Measurements from ENCODE around the gene CLEC4C.
"Not testable (repeated sequence)": the region's sequence is repeated elsewhere in the genome, so short reads cannot be mapped to it uniquely, and the experiment has no call there.

The CLEC4C gene

GRCh38 chr12:7747246-7747645 is at the start of gene CLEC4C:
Gene CLEC4C (minus strand): TSS chr12:7747375. CDS start chr12:7747348, 27 bp downstream.
- no peak for DNase-seq

GRCh38 chr12:7793211-7793610 is 46.0 kb upstream of the CLEC4C start:
- DNase-seq: no peak

DNA sequence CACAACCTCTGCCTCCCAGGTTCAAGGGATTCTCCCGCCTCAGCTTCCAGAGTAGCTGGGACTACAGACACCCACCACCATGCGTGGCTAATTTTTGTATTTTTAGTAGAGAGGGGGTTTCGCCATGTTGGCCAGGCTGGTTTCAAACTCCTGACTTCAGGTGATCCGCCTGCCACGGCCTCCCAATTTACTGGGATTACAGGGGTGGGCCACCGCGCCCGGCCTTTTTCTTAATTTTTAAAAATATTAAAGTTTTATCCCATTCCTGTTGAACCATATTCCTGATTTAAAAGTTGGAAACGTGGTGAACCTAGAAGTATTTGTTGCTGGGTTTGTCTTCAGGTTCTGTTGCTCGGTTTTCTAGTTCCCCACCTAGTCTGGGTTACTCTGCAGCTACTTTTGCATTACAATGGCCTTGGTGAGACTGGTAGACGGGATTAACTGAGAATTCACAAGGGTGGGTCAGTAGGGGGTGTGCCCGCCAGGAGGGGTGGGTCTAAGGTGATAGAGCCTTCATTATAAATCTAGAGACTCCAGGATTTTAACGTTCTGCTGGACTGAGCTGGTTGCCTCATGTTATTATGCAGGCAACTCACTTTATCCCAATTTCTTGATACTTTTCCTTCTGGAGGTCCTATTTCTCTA is 41.8 kb upstream of the CLEC4C start, which contains the start of gene NANOG:
NANOG (plus strand) TSS at position 519 of the 645 bp plus-strand sequence. CDS start 213 bp downstream, outside the sequence.
- DNase-seq: not testable (repeated sequence)

GRCh38 chr12:7788294-7788660 is 41.1 kb upstream of the CLEC4C start:
- no peak for DNase-seq

DNA sequence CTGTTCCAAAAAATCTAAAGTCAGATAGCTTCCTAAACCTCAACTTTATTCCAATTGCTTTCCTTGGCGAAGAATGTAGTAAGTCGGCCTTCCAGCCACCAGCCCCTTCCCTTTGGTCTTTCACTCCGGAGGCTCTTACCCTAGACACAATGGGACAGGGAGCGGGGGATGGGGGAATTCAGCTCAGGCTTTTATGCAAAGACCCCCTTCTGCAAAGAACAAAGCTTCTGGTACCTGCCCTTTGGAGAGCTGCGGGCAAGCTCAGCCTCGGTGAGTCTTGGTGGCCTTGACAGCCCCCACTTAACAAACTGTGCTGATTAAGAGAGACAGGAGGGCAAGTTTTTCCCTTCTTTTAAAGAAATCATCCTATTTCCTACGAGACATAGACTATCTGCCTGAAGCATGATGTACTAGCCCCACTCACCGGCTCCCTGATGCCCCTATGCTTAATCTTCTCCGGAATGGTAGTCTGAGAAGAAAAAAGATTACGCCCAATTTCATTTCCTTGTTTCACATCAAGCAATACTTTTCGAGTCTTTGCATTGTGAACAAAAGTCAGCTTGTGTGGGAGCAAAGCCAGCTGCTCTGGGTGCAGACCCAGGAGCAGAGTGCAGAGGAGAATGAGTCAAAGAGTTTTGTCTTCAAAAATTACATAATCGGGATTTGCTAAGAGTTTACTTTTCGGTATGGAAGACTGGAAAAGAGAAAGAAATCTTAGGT is 40.6 kb upstream of the CLEC4C start:
- DNase-seq: no peak

- DNase-seq: no peak
These were observed 37.5 kb upstream of the CLEC4C start for GRCh38 chr12:7784701-7785100.

GRCh38 chr12:7783433-7783832 is 36.3 kb upstream of the CLEC4C start:
- not testable (repeated sequence) for DNase-seq

DNA sequence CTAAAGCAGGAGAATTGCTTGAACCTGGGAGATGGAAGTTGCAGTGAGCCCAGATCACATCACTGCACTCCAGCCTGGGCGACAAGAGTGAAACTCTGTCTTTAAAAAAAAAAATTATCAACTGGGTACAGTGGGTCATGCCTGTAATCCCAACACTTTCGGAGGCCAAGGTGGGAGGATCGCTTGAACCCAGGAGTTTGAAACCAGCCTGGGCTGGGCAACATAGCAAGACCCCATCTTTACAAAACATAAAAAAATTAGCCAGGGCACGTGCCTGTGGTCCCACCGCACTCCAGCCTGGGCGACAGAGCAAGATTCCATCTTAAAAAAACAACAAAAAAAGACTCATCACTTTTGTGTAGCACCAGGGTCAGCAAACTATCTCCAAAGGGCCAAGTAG is 34.9 kb upstream of the CLEC4C start:
- DNase-seq: no peak

GRCh38 chr12:7781274-7781673 is 34.1 kb upstream of the CLEC4C start:
- DNase-seq: no peak

GRCh38 chr12:7769999-7770398 is 22.8 kb upstream of the CLEC4C start:
- DNase-seq: no peak

- DNase-seq: no peak
These were observed 11.6 kb upstream of the CLEC4C start for GRCh38 chr12:7758766-7759140.

GRCh38 chr12:7756993-7757392 is 9.8 kb upstream of the CLEC4C start:
- DNase-seq: no peak

DNA sequence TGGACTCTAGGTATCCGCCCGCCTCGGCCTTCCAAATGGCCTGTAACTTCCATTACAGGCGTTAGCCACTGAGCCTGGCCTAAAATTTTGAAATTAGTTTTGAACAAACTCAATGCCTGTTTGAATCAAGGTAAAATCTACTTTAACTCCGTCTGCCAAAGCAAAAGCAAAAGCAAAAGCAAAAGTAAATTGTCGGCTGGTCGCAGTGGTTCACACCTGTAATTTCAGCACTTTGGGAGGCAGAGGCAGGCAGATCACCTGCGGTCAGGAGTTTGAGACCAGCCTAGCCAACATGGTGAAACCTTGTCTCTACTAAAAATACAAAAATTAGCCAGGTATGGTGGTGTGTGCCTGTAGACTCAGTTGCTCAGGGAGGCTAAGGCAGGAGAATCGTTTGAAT is 8.5 kb upstream of the CLEC4C start:
- peak in 1 of 2 experiments; percentile 17 for DNase-seq

DNA sequence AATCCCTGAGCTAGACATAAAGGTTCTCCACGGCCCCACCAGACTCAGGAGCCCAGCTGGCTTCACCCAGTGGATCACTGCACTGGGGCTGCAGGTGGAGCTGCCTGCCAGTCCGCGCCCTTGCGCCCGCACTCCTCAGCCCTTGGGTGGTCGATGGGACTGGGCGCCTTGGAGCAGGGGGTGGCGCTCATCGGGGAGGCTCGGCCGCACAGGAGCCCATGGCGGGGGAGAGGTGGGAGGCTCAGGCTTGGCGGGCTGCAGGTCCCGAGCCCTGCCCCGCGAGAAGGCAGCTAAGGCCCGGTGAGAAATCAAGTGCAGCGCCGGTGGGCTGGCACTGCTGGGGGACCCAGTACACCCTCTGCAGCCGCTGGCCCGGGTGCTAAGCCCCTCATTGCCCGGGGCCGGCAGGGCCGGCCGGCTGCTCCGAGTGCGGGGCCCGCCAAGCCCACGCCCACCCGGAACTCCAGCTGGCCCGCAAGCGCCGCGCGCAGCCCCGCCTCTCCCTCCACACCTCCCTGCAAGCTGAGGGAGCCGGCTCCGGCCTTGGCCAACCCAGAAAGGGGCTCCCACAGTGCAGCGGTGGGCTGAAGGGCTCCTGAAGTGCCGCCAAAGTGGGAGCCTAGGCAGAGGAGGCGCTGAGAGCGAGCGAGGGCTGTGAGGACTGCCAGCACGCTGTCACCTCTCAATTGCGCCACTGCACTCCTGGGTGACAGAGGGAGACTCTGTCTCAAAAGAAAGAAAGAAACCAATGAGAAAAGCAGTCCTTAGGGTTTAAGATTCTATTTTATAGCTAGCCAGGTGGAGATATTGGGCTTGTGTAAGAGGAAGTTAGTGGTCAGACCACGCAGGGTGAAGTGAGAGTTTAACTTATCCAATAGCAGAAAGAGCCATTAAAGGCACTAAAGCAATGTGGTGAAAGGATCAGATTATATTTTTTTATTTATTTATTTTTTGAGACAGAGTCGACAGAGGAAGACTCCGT is 5.1 kb upstream of the CLEC4C start:
- not testable (repeated sequence) for DNase-seq

- DNase-seq: no peak
These were observed 4.2 kb upstream of the CLEC4C start for GRCh38 chr12:7751394-7751793.

DNA sequence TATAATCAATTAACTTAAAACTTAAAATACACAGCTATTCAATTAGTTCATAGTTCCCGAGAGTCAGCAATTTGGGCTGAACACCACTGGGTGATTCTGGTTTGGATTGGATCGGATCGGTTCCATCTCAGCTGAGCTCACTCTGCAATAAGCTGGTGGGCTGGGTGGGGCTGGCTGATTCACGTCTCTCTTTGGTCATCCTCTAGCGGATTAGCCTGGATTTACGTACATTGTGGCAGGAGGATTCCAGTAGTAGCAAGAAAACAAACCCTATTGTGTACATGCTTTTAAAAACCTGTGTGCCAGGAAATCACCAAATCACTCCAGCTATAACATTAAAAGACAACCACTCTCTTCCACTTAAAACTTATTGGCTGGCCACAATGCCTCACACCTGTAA is 3.2 kb upstream of the CLEC4C start:
- no peak for DNase-seq

DNA sequence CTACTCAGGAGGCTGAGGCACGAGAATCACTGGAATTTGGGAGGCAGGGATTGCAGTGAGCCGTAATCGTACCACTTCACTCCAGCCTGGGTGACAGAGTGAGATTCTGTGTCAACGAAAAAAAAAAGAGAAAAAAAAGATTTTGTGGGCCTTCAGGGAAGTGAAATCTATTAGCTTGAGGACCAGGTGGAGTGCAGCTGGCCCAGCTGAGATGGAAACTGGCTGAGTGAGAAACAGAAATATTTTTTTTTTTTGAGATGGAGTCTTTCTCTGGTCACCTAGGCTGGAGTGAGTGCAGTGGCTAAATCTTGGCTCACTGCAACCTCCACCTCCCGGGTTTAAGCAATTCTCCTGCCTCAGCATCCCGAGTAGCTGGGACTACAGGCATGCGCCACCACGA is 2.3 kb upstream of the CLEC4C start:
- no peak for DNase-seq

DNA sequence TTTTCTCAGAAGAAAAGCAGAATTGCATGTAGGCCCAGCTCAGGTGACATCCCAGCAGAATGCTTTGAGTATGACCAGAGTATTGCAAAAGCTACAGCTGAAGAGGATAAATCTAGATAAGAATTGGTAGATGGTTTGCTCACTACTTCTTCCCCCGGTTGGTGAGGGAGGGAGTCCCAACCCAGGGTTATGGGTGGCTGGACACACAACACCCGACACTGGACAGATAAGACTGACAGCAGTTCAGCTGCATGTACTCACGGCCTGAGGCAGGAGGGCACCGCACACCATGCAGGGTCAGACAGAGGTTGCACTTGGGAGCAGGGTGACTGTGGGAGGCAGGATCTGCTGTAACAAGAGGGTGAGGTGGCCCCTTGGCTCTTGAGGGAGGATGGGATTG is 1.7 kb upstream of the CLEC4C start:
- no peak for DNase-seq

GRCh38 chr12:7732993-7733392 is 14.2 kb downstream of the CLEC4C start:
- DNase-seq: no peak

GRCh38 chr12:7731486-7731885 is 15.7 kb downstream of the CLEC4C start:
- no peak for DNase-seq

DNA sequence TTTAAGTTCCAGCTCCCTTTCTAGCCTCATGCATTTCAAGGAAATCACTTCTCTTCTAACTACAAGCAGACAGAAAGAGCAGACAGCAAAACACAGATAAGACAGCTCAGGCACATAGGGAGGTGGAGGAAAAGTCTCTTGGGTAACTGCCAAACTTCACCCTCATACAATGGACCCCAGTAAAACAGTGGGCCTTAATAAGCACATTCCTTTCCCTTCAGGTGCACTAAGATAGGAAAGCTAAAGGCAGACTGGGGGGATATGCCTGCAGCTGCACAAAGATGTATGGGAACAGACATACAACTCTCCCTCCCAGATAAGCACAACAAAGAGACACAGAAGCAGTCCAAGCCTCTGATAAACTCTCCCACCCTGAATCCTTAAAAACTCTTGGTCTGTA is 16.2 kb downstream of the CLEC4C start:
- DNase-seq: not testable (repeated sequence)

GRCh38 chr12:7729746-7730145 is 17.4 kb downstream of the CLEC4C start:
- DNase-seq: no peak

GRCh38 chr12:7723926-7724325 is 23.2 kb downstream of the CLEC4C start:
- DNase-seq: no peak
